ENCODE data around the gene UBXN2A. TPM values are rescaled to one million over a fixed set of nuclear protein-coding genes. Genes with fewer than 3 reads are reported as not detected.
"Not testable (repeated sequence)": the region's sequence is repeated elsewhere in the genome, so short reads cannot be mapped to it uniquely, and the experiment has no call there.

UBXN2A gene
- total RNA-seq, 2 donors from 2014 or later, result 15.6 to 15.8 TPM

GRCh38 chr2:24008672-24009366 is 68.6 kb downstream of the UBXN2A start:
- no peak for DNase-seq
- intact Hi-C loops (cut with DNase I, micrococcal nuclease), result no loop called here
- ATAC-seq, result no peak

GRCh38 chr2:24009367-24009679 is 69.1 kb downstream of the UBXN2A start:
- intact Hi-C loops (cut with DNase I, micrococcal nuclease), result no loop called here
- ATAC-seq, result no peak
- no peak for DNase-seq

GRCh38 chr2:24009680-24010476 is 69.6 kb downstream of the UBXN2A start, which contains the start of gene MFSD2B:
Gene MFSD2B (plus strand): TSS chr2:24010085. CDS start chr2:24010097, 12 bp downstream.
- intact Hi-C loops (cut with DNase I, micrococcal nuclease), result no loop called here
- DNase-seq (no peak), ATAC-seq (peak; percentile 61)

DNA sequence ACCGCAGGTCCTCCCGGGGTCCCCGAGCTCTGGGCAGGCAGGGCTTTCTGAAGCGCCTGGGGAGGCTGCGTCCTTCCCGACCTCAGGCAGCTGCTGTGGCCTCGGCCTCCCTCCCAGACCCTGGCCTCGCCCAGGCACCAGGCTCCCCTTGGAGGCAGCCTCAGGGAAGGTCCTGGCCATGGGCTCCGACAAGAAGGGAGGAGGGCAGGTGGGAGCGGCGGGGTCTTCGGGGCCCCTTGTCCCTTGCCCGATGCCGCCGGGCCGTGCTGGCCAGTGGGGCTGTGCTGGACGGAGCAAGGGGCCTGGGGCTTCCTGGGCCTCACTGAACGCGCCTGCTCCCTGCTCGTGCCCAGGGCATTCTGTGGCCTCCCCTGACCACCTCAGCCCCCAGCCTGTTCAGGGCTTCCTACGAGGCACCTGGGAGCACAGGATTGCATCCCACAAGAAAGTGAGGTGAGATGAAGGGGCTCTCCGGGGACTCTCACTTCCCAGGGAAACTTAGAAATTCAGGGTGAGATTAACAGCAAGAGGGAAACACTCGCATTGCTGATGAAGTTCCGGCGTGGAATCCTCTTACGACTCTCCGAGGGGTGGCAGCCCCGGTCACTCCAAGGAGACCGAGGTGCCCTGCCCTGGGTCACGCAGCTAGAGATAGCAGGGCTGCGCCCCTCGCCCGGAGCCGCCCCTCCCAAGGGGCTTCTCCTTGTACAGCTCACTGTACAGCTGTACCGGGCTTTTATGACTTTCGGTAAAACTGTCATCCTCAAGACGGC is 70.4 kb downstream of the UBXN2A start:
- intact Hi-C loops (cut with DNase I, micrococcal nuclease), result no loop called here
- DNase-seq (peak in 1 of 2 donors; percentile 15), ATAC-seq (peak; percentile 34)

DNA sequence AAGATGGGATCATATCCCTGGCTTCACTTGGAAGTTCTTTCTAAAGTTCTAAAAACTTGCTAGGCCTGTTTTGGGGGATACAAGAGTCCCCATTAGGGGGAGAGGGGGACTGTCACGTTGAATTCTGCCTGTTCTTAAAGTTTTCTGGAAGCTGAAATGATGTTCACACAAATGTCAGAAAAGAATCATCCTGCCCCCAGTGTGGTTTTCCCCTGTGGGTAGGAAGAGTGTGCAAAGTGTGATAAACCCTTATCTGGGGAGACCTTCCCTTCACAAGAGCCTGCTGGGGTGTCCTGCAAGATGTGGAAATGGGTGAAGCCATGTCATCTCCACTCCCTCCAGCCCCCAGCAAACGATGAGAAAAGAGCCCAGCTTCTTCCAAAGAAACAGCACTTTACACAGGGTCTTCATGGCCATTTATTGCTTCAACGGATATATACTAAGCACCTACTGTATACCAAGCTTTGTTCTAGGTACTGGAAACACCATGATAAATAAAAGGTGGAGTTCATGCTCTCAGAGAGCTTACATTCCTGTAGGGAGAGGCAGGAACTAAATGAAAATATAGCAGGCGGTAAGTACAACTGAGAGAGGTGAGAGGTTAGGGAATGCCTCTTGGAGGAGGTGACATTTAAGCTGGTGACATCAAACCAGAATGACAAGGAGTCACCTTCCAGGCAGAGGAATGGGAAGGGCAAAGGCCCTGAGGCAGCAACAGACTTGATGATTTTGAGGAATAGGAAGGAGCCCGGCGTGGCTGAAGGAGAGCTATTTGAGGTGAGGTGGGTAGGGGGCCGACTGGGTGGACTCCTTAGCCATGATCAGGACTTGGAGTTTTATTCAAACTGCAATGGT is 71.2 kb downstream of the UBXN2A start:
- DNase-seq (no peak), ATAC-seq (no peak)
- intact Hi-C loops (cut with DNase I, micrococcal nuclease), result no loop called here

GRCh38 chr2:24012521-24013188 is 72.4 kb downstream of the UBXN2A start:
- no peak for ATAC-seq
- no peak for DNase-seq
- intact Hi-C loops (cut with DNase I, micrococcal nuclease), result no loop called here

- ATAC-seq; DNase-seq; intact Hi-C loops (cut with DNase I, micrococcal nuclease): not testable (repeated sequence)
Observed at GRCh38 chr2:24014902-24015301, 74.6 kb downstream of the UBXN2A start.

- ATAC-seq (no peak), DNase-seq (no peak)
- intact Hi-C loops (cut with DNase I, micrococcal nuclease), result no loop called here
Observed at GRCh38 chr2:24015562-24016375, 75.5 kb downstream of the UBXN2A start.

DNA sequence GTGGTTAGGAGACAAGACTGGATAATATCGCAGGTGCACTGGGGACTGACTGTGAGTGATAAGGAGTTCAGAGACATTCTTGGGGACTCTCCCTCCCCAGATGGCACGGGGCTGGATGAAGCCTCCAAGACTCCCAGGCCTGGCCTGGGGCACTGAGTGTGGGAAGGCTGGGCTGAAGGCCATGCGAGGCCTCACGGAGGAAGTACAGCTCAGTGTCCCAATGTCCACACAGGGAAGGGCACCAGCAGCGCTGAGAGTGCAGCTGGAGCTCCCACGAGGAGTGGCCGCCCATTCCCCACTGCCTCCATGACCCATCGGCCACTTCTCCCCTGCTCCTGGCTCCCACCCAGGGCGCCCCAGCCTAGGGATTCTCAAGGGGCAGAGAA is 76.1 kb downstream of the UBXN2A start:
- no peak for ATAC-seq

GRCh38 chr2:24016853-24017703 is 76.8 kb downstream of the UBXN2A start:
- intact Hi-C loops (cut with DNase I, micrococcal nuclease), result no loop called here
- no peak for DNase-seq
- no peak for ATAC-seq

More for the DNA sequence above, 76.1 kb downstream of the UBXN2A start:
- DNase-seq, result no peak
- intact Hi-C loops (cut with DNase I, micrococcal nuclease), result no loop called here

DNA sequence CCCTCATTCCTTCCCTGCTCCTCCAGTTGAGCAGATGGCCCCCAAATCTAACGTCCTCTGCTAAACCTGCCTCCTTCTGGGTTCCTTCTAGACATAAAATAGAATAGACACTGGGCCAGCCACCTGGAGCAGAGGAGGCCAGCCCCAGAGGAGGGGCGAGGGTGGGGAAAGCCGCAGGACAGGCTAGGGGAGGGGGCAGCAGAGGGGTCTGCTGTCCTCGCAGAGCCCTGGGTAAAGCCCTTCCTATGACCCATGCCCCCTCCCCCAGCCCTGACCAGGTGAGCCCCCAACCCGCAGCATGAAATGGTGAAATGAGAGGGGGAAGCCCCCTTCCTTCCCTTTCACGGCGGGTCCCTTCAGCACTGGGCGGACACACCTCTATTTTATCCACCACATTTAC is 77.4 kb downstream of the UBXN2A start:
- DNase-seq (no peak), ATAC-seq (no peak)
- intact Hi-C loops (cut with DNase I, micrococcal nuclease), result no loop called here

DNA sequence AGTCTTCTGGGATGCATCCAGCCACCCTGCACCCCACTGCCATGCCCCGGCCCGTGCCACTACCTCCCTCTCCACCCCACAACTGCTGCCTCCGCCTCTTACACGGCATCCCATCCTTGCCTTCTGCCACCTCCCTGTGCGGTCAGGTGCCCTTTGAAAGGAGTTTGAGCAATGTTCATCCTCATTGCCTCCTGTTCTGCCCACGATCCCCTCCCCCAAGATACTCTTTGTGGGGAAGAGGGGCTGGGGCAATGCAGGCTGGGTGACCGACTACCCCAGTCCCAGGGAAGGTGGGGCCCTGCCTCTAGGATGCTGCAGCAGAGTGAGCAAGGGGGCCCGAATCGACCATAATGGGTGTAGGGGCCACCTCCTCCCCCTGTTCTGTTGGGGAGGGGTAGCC is 78.0 kb downstream of the UBXN2A start:
- ATAC-seq (no peak), DNase-seq (no peak)
- intact Hi-C loops (cut with DNase I, micrococcal nuclease), result no loop called here

DNA sequence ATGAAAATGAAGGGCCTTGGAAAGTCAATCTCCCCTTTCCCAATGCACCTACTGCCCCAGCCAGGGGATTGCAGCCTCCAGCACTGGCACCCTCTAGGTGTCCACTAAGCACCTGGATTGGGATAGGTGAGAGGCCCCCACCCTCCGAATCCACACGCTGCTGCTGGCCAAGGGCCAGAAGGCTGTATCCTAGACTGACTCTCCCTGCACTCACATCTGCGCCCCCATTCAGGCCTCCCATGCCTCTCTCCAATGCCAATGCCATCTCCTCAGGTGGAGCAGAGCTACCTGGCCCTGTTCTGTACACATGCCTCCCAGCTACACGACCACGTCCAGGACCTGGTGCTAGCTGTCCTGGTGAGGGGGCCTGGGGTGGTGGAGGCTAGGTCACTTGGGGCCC is 79.5 kb downstream of the UBXN2A start:
- intact Hi-C loops (cut with DNase I, micrococcal nuclease), result no loop called here
- DNase-seq (no peak), ATAC-seq (no peak)

- intact Hi-C loops (cut with DNase I, micrococcal nuclease), result no loop called here
- DNase-seq (no peak), ATAC-seq (no peak)
Observed at GRCh38 chr2:24020244-24020643, 80.0 kb downstream of the UBXN2A start.

GRCh38 chr2:24021122-24021998 is 81.1 kb downstream of the UBXN2A start:
- intact Hi-C loops (cut with DNase I, micrococcal nuclease), result no loop called here
- DNase-seq (peak in 1 of 2 donors; percentile 30), ATAC-seq (peak; percentile 94)
